ENCODE results near the gene SDK1.

Gene SDK1

GRCh38 chr7:4017081-4017480, 716.0 kb downstream of the SDK1 start:
- DNase-seq (ENCODE audit: low read depth), result no peak

GRCh38 chr7:4017785-4018184, 716.7 kb downstream of the SDK1 start:
- no peak for DNase-seq (ENCODE audit: low read depth)

GRCh38 chr7:4018601-4019316, 717.7 kb downstream of the SDK1 start:
- no peak for DNase-seq (ENCODE audit: low read depth)

GRCh38 chr7:4020086-4020485, 719.0 kb downstream of the SDK1 start:
- DNase-seq (ENCODE audit: low read depth), result no peak

GRCh38 chr7:4021413-4021812, 720.4 kb downstream of the SDK1 start:
- DNase-seq (ENCODE audit: low read depth), result no peak

GRCh38 chr7:4022265-4022664, 721.2 kb downstream of the SDK1 start:
- no peak for DNase-seq (ENCODE audit: low read depth)

- DNase-seq (ENCODE audit: low read depth), result no peak
Observed at GRCh38 chr7:4023502-4023901, 722.5 kb downstream of the SDK1 start.

- no peak for DNase-seq (ENCODE audit: low read depth)
Observed at GRCh38 chr7:4024133-4024532, 723.1 kb downstream of the SDK1 start.

- DNase-seq (ENCODE audit: low read depth), result no peak
Observed at GRCh38 chr7:4024806-4025205, 723.8 kb downstream of the SDK1 start.

- no peak for DNase-seq (ENCODE audit: low read depth)
Observed at GRCh38 chr7:4025210-4025609, 724.2 kb downstream of the SDK1 start.

- no peak for DNase-seq (ENCODE audit: low read depth)
Observed at GRCh38 chr7:4025694-4026615, 724.9 kb downstream of the SDK1 start.

- DNase-seq (ENCODE audit: low read depth), result no peak
Observed at GRCh38 chr7:4026941-4027486, 726.0 kb downstream of the SDK1 start.

GRCh38 chr7:4028221-4028620, 727.2 kb downstream of the SDK1 start:
- no peak for DNase-seq (ENCODE audit: low read depth)

- no peak for DNase-seq (ENCODE audit: low read depth)
Observed at GRCh38 chr7:4029941-4030340, 728.9 kb downstream of the SDK1 start.

GRCh38 chr7:4030346-4030950, 729.4 kb downstream of the SDK1 start:
- DNase-seq (ENCODE audit: low read depth), result no peak

- no peak for DNase-seq (ENCODE audit: low read depth)
Observed at GRCh38 chr7:4033996-4034395, 732.9 kb downstream of the SDK1 start.

- no peak for DNase-seq (ENCODE audit: low read depth)
Observed at GRCh38 chr7:4037308-4037707, 736.3 kb downstream of the SDK1 start.

GRCh38 chr7:4037877-4038276, 736.8 kb downstream of the SDK1 start:
- no peak for DNase-seq (ENCODE audit: low read depth)

- no peak for DNase-seq (ENCODE audit: low read depth)
Observed at GRCh38 chr7:4040109-4040928, 739.3 kb downstream of the SDK1 start.

- no peak for DNase-seq (ENCODE audit: low read depth)
Observed at GRCh38 chr7:4042402-4043045, 741.5 kb downstream of the SDK1 start.

- DNase-seq (ENCODE audit: low read depth), result no peak
Observed at GRCh38 chr7:4043988-4044387, 742.9 kb downstream of the SDK1 start.

Measured in HS-5 (cell line).